ENCODE data around the gene E4F1.
A peak's percentile ranks its signal among the peaks of the same experiment; 100 is the strongest.

DNA sequence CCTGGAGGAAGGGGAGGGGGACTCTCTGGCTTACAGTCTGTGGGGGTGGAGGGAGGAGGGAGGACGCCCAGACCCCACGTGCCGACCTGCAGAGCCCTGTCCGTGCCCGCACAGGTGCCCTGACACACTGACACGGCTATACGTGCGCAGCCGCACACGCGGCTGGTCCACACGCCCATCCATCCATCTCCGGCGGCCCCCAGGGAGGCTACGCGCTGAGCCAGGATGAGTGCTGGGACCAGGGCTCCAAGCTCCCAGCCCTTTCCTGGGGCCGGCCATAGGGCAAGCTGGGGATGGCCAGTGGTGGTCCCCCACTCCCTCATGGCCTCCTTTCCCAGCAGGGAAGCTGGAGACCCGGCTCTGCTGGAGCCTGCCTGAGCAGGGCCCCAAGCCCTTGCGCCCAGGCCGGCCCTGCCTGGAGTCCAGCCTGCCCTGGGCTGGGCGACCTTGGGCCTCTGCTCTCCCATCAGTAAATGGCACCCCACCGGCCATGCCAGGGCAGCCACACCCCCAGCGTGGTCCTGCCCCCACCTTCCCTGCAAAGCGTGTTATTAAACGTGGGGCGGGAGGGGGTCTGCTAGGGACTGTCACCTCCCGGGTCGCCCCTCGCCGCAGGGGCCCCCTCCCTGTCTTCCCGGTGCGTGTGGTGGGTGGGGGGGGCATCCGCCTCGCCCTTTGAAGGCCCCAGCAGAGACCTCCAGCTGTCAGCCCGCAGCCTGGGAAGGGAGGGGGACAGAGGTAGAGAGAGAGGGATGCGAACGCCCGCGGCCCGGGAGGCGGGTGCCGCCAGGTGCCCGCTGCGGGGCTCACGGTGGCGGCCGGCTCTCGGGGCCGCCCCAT lies 27.8 kb upstream of the E4F1 start:
- peak; percentile 28 for TF ChIP-seq EZH2 (IDR thresholded peaks at IDR 0.05; ENCODE audit: borderline replicate concordance, insufficient read depth, low read depth, low read length, poor library complexity, severe bottlenecking)
- TF ChIP-seq, protein P1, sequence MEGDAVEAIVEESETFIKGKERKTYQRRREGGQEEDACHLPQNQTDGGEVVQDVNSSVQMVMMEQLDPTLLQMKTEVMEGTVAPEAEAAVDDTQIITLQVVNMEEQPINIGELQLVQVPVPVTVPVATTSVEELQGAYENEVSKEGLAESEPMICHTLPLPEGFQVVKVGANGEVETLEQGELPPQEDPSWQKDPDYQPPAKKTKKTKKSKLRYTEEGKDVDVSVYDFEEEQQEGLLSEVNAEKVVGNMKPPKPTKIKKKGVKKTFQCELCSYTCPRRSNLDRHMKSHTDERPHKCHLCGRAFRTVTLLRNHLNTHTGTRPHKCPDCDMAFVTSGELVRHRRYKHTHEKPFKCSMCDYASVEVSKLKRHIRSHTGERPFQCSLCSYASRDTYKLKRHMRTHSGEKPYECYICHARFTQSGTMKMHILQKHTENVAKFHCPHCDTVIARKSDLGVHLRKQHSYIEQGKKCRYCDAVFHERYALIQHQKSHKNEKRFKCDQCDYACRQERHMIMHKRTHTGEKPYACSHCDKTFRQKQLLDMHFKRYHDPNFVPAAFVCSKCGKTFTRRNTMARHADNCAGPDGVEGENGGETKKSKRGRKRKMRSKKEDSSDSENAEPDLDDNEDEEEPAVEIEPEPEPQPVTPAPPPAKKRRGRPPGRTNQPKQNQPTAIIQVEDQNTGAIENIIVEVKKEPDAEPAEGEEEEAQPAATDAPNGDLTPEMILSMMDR (IDR thresholded peaks at IDR 0.05) = no peak

Measured in B cell (primary cell).